CD14-positive monocyte (primary cell): ENCODE data around the gene TSBP1. TPM values are rescaled to one million over a fixed set of nuclear protein-coding genes. Genes with fewer than 3 reads are reported as not detected.

ENCODE experiments used
- DNase-seq, 3 donors: peaks; one replicate each; pipeline ENCODE4 v3.0.0-alpha.2; 2011 to 2022
- H2AFZ ChIP-seq: 2 replicates; pipeline ENCODE4 v1.6.0; 2012; ENCODE audit warnings: mild to moderate bottlenecking, low read depth, low read length, inconsistent platforms; ENCODE audit not compliant: insufficient read depth, poor library complexity, severe bottlenecking
- H3K27ac ChIP-seq, 2 donors: 1 replicate in 1 of 2; 2 replicates in 1 of 2; pipeline ENCODE4 v1.5.1; 2012 to 2013; ENCODE audit warnings: low read length in 2 of 2, control low read depth in 1 of 2, inconsistent platforms in 1 of 2, low read depth in 1 of 2, mild to moderate bottlenecking in 1 of 2
- H3K27me3 ChIP-seq, 2 donors: one replicate each; pipeline versions ENCODE4 v1.6.0 to v1.6.1; 2011 to 2013; ENCODE audit warnings: low read length in 2 of 2; ENCODE audit not compliant: control insufficient read depth in 2 of 2, insufficient read depth in 2 of 2
- H3K36me3 ChIP-seq, 2 donors: replicated peaks in 1 of 2; 1 replicate in 1 of 2; 2 replicates in 1 of 2; pipeline versions ENCODE4 v1.5.1 to v1.6.1; 2012 to 2013; ENCODE audit warnings: low read length in 2 of 2, control low read depth in 1 of 2, inconsistent platforms in 1 of 2, mild to moderate bottlenecking in 1 of 2; ENCODE audit not compliant: insufficient read depth in 2 of 2, control insufficient read depth in 1 of 2
- H3K4me1 ChIP-seq, 2 donors: 1 replicate in 1 of 2; 2 replicates in 1 of 2; pipeline versions ENCODE4 v1.5.1 to v1.6.1; 2012 to 2013; ENCODE audit warnings: low read length in 2 of 2, control low read depth in 1 of 2, inconsistent platforms in 1 of 2, mild to moderate bottlenecking in 1 of 2, moderate library complexity in 1 of 2; ENCODE audit not compliant: insufficient read depth in 2 of 2, control insufficient read depth in 1 of 2
- H3K4me2 ChIP-seq: replicated peaks from 2 replicates; pipeline ENCODE3; 2012; ENCODE audit warnings: low read length, moderate library complexity, mild to moderate bottlenecking; ENCODE audit not compliant: poor library complexity, severe bottlenecking; ENCODE audit errors: extremely low read depth
- H3K4me3 ChIP-seq, 3 experiments: fragments of 200-600 bp in 1 of 3; sonication (generic) in 1 of 3; replicated peaks in 1 of 3; 1 replicate in 2 of 3; 2 replicates in 1 of 3; pipeline ENCODE4 v1.5.1; 2011 to 2013; ENCODE audit warnings: low read length in 3 of 3, mild to moderate bottlenecking in 3 of 3, control low read depth in 2 of 3, low read depth in 2 of 3, inconsistent platforms in 1 of 3, moderate library complexity in 1 of 3
- H3K79me2 ChIP-seq: 2 replicates; pipeline ENCODE4 v1.6.0; 2012; ENCODE audit warnings: mild to moderate bottlenecking, control low read depth, inconsistent platforms, low read length, moderate library complexity; ENCODE audit not compliant: insufficient read depth
- H3K9ac ChIP-seq: 2 replicates; pipeline ENCODE4 v1.6.0; 2017; ENCODE audit warnings: low read length, mild to moderate bottlenecking; ENCODE audit not compliant: insufficient read depth, poor library complexity, severe bottlenecking
- H3K9me3 ChIP-seq, 2 donors: replicated peaks in 1 of 2; 1 replicate in 1 of 2; 2 replicates in 1 of 2; pipeline versions ENCODE4 v1.5.1 to v1.6.1; 2012 to 2013; ENCODE audit warnings: low read length in 2 of 2, control low read depth in 1 of 2; ENCODE audit not compliant: control insufficient read depth in 1 of 2, insufficient read depth in 1 of 2
- H4K20me1 ChIP-seq: 2 replicates; pipeline ENCODE4 v1.6.0; 2012; ENCODE audit warnings: mild to moderate bottlenecking, low read length, control low read depth, moderate library complexity; ENCODE audit not compliant: insufficient read depth
- H3K27ac Mint-ChIP-seq, 7 donors: one replicate each; pipeline ENCODE4 v1.8.0; 2020; ENCODE audit warnings: mild to moderate bottlenecking in 7 of 7, mixed read lengths in 7 of 7, moderate library complexity in 6 of 7, inconsistent platforms in 2 of 7
- H3K27me3 Mint-ChIP-seq, 3 donors: one replicate each; pipeline ENCODE4 v1.8.0; 2021 to 2022; ENCODE audit warnings: low read depth in 3 of 3, mild to moderate bottlenecking in 3 of 3, mixed read lengths in 3 of 3, moderate library complexity in 3 of 3, inconsistent platforms in 1 of 3
- H3K36me3 Mint-ChIP-seq, 2 donors: one replicate each; pipeline ENCODE4 v1.8.0; 2020; ENCODE audit warnings: mixed read lengths in 2 of 2, inconsistent platforms in 1 of 2, mild to moderate bottlenecking in 1 of 2
- H3K4me1 Mint-ChIP-seq: one replicate; pipeline ENCODE4 v1.8.0; 2020; ENCODE audit warnings: mild to moderate bottlenecking, mixed read lengths
- H3K4me3 Mint-ChIP-seq, 2 donors: one replicate each; pipeline ENCODE4 v1.8.0; 2020; ENCODE audit warnings: mild to moderate bottlenecking in 2 of 2, mixed read lengths in 2 of 2, moderate library complexity in 1 of 2
- H3K9me3 Mint-ChIP-seq, 7 donors: one replicate each; pipeline ENCODE4 v1.8.0; 2020 to 2022; ENCODE audit warnings: mixed read lengths in 7 of 7, mild to moderate bottlenecking in 6 of 7, moderate library complexity in 6 of 7, inconsistent platforms in 2 of 7
- CTCF ChIP-seq: fragments of 200-600 bp; IDR thresholded peaks from one replicate; pipeline ENCODE4 v1.8.0; 2022; ENCODE audit warnings: antibody characterized with exemption, mild to moderate bottlenecking
- WGBS: methylation state at CpG from one replicate; pipeline ENCODE4 v1.1.5; 2013; ENCODE audit warnings: missing lambda C conversion rate; ENCODE audit not compliant: insufficient coverage; 5-methylcytosine and 5-hydroxymethylcytosine counted together
- intact Hi-C, 2 donors: fragments of 100-400 bp; cut with micrococcal nuclease; formaldehyde crosslinking; loops; one replicate each; pipeline versions ENCODE4 v1.15.0 to v1.15.1; 2023
- polyA plus RNA-seq, 3 donors: library from polyadenylated mRNA; depleted of rRNA in 1 of 3; unstranded in 2 of 3; stranded (reverse) in 1 of 3; fragments of 300-500 nt in 2 of 3; fragments of >200 nt in 1 of 3; fragmentation: Illumina TruSeq in 2 of 3; gene quantifications; 1 replicate in 2 of 3; 2 replicates in 1 of 3; pipeline ENCODE4 v1.2.3, GENCODE V29; 2012 to 2021

The TSBP1 gene
- polyA plus RNA-seq, 3 donors = not detected

GRCh38 chr6:32406857-32407256 lies 35.2 kb upstream of the TSBP1 start, which contains the start of gene BTNL2:
BTNL2 (minus strand) TSS chr6:32407181; CDS start chr6:32407123, 58 bp downstream.
- H3K79me2 ChIP-seq = no peaks in the 10 kb centered on the region
- peaks cover 0 to 7% of the 10 kb centered on the region in 2 donors for H3K27me3 ChIP-seq
- H3K4me3 ChIP-seq = no peak within 1 kb of the TSS
- H3K27ac ChIP-seq = no peak within 1 kb of the TSS
- H4K20me1 ChIP-seq = no peaks in the 10 kb centered on the region
- H3K36me3 ChIP-seq = no peaks in the 10 kb centered on the region
- H3K4me1 ChIP-seq = no peaks in the 10 kb centered on the region
- H2AFZ ChIP-seq = no peak within 1 kb of the TSS
- Mint-ChIP-seq H3K36me3 (no peaks in the 10 kb centered on the region), H3K4me1 (no peaks in the 10 kb centered on the region), H3K9me3 (no peaks in the 10 kb centered on the region), H3K27ac (no peak within 1 kb of the TSS), H3K27me3 (peaks cover 14 to 16% (median 15%) of the 10 kb centered on the region in 3 donors), H3K4me3 (peak within 1 kb of the TSS in 1 of 2 donors; percentile 53)
- H3K9me3 ChIP-seq = no peaks in the 10 kb centered on the region
- intact Hi-C loops = loop anchor here in 1 of 2 donors (10.0 kb wide), 1 partner anchor 458 kb away; no protein-coding TSS in a partner anchor
- H3K4me2 ChIP-seq = no peak within 1 kb of the TSS
- DNase-seq = no peak
- WGBS = 93% methylated on average over 2 of the region's 4 CpGs
- no peak within 1 kb of the TSS for H3K9ac ChIP-seq
- no peak for TF ChIP-seq CTCF

- H3K79me2 ChIP-seq = no peaks in the 10 kb centered on the region
- H4K20me1 ChIP-seq = no peaks in the 10 kb centered on the region
- H3K4me1 Mint-ChIP-seq = peaks cover 1% of the 10 kb centered on the region
- no peak overlapping the region for H3K9ac ChIP-seq
- no peaks in the 10 kb centered on the region for H3K4me1 ChIP-seq
- no peak overlapping the region for H2AFZ ChIP-seq
- intact Hi-C loops = loop anchor here in 1 of 2 donors (10.0 kb wide), 1 partner anchor 459 kb away; no protein-coding TSS in a partner anchor
- H3K36me3 Mint-ChIP-seq = no peaks in the 10 kb centered on the region
- no peak overlapping the region for H3K27ac Mint-ChIP-seq
- no peaks in the 10 kb centered on the region for H3K9me3 ChIP-seq
- H3K4me3 ChIP-seq = no peak overlapping the region
- H3K9me3 Mint-ChIP-seq = peaks cover 0 to 1% (median 0%) of the 10 kb centered on the region in 7 donors
- 86% methylated on average over 8 of the region's 9 CpGs for WGBS
- no peaks in the 10 kb centered on the region for H3K36me3 ChIP-seq
- no peak for DNase-seq
- no peak overlapping the region for H3K27ac ChIP-seq
- peaks cover 14 to 15% (median 14%) of the 10 kb centered on the region in 3 donors for H3K27me3 Mint-ChIP-seq
- H3K4me2 ChIP-seq = no peak overlapping the region
- peaks cover 0 to 7% of the 10 kb centered on the region in 2 donors for H3K27me3 ChIP-seq
- no peak overlapping the region for H3K4me3 Mint-ChIP-seq
- no peak for TF ChIP-seq CTCF
Observed at GRCh38 chr6:32406197-32406596, 34.5 kb upstream of the TSBP1 start.
